K562 (cell line): ENCODE measurements around the gene ZNF775. TPM values are rescaled to one million over a fixed set of nuclear protein-coding genes. Genes with fewer than 3 reads are reported as not detected.

Source experiments
- DDX20 ChIP-seq: fragments of 450-650 bp; IDR thresholded peaks from 2 replicates; pipeline ENCODE4 v1.6.1; 2016; ENCODE audit warnings: missing genetic modification characterization, low read depth, mild to moderate bottlenecking, missing compliant biosample characterization, moderate library complexity
- GABPA ChIP-seq: fragments of 200-800 bp; sonication (Bioruptor generic); conservative IDR thresholded peaks from 2 replicates; pipeline ENCODE4 v1.6.1; 2016; ENCODE audit warnings: low read depth, missing genetic modification characterization, missing compliant biosample characterization
- IRF9 ChIP-seq: fragments of 450-650 bp; IDR thresholded peaks from 2 replicates; pipeline ENCODE4 v1.6.1; 2016; ENCODE audit warnings: missing biosample characterization, missing genetic modification characterization
- NR1H2 ChIP-seq: sonication (generic); formaldehyde crosslinking; IDR thresholded peaks from 2 replicates; pipeline ENCODE4 v1.4.0; 2020; ENCODE audit warnings: mild to moderate bottlenecking, missing genetic modification reagents
- RBM34 ChIP-seq: fragments of 200-400 bp; formaldehyde crosslinking; IDR thresholded peaks from 2 replicates; pipeline ENCODE4 v1.6.1; 2018; ENCODE audit warnings: low read length, borderline replicate concordance; ENCODE audit not compliant: insufficient read depth
- TCF7L2 ChIP-seq: fragments of 150-350 bp; IDR thresholded peaks from 2 replicates; pipeline ENCODE4 v1.6.1; 2016; ENCODE audit warnings: low read depth, mild to moderate bottlenecking, low read length, moderate library complexity
- TEAD1 ChIP-seq, 2 experiments: fragments of 450-650 bp in 1 of 2; sonication (generic) in 1 of 2; formaldehyde crosslinking; IDR thresholded peaks; 2 replicates each; pipeline versions ENCODE4 v1.4.0 to v1.8.0; 2020 to 2022; ENCODE audit warnings: mild to moderate bottlenecking in 2 of 2, missing genetic modification reagents in 1 of 2
- ZBTB9 ChIP-seq: fragments of 450-650 bp; formaldehyde crosslinking; IDR thresholded peaks from 2 replicates; pipeline ENCODE4 v1.4.0; 2020; ENCODE audit warnings: mild to moderate bottlenecking, moderate library complexity
- ZC3H11A ChIP-seq: IDR thresholded peaks from 2 replicates; pipeline ENCODE4 v1.6.1; 2012; ENCODE audit warnings: low read depth, low read length, improper control_type of control experiment
- ZNF586 ChIP-seq: fragments of 450-650 bp; formaldehyde crosslinking; conservative IDR thresholded peaks from 2 replicates; pipeline ENCODE4 v1.4.0; 2020; ENCODE audit warnings: mild to moderate bottlenecking, moderate library complexity
- polyA plus RNA-seq, 8 experiments: library from polyadenylated mRNA; depleted of rRNA in 4 of 8; stranded (reverse) in 5 of 8; unstranded in 3 of 8; fragments of >200 nt; fragmentation: Nextera tagmentation in 2 of 8; fragmentation: Illumina TruSeq in 1 of 8; extraction: Ambion mirVana in 2 of 8; extraction: Trizol in 1 of 8; gene quantifications; 2 replicates each; pipeline versions ENCODE4 v1.2.1 to v1.2.3, GENCODE V29; 2011 to 2014; ENCODE audit warnings: inconsistent platforms in 1 of 8, missing spikeins in 1 of 8
- total RNA-seq, 7 experiments: library from RNA; depleted of rRNA in 6 of 7; stranded (reverse); fragments of >200 nt in 6 of 7; fragmentation: Illumina TruSeq in 2 of 7; extraction: Trizol in 2 of 7; gene quantifications; 2 replicates each; pipeline versions ENCODE4 v1.2.1 to v1.2.3, GENCODE V29; 2011 to 2021; ENCODE audit warnings: low replicate concordance in 1 of 7
- TF ChIP-seq, protein P1 (sequence below): sonication (generic); formaldehyde crosslinking; IDR thresholded peaks from 2 replicates; pipeline ENCODE4 v1.8.0; 2022; ENCODE audit warnings: mild to moderate bottlenecking, missing genetic modification reagents
- TF ChIP-seq, protein P2 (sequence below): fragments of 250-450 bp; sonication (Bioruptor Pico); IDR thresholded peaks from 2 replicates; pipeline ENCODE4 v1.8.0; 2021; ENCODE audit warnings: borderline replicate concordance, mild to moderate bottlenecking, moderate library complexity; ENCODE audit not compliant: poor library complexity, severe bottlenecking
- TF ChIP-seq, protein P3 (sequence below): fragments of 450-650 bp; formaldehyde crosslinking; IDR thresholded peaks from 2 replicates; pipeline ENCODE4 v1.4.0; 2020; ENCODE audit warnings: mild to moderate bottlenecking, mixed read lengths

The ZNF775 gene
- total and polyA plus RNA-seq, 9 of the 15 experiments (the other 6 are each of a cell fraction or from before 2014, with no cell fraction given): 0.04 to 18.7 (median 4.9) TPM

DNA sequence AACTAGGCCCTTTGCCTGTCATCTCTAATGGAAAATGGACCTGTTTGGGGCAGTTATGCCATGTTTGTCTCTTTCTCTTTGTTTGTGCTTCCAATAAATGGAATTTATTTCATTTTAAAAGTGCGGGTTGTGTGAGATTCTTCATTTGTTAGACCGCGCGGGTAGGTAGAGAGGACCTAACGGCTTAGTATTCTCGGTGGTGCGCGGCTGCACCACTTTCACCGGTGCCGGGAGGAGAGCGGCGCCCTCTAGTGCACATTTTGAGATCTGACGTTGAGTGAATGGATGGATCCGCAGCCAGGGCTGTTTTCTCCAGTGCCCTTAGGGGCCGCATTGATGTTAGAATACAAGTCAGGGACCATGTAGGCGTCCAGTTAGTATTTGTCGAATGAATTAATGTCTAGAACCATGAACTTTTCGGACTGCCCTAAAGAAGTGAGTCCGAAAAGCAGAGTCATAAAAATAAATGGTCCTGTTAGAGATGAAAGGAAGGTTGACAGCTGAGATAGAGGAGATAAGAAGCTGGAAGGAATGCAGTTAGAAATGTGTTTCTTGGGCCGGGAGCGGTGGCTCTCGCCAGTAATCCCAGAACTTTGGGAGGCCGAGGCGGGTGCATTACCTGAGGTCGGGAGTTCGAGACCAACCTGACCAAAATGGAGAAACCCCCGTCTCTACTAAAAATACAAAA is 42.0 kb downstream of the ZNF775 start (continued):
- TF ChIP-seq, protein P1, sequence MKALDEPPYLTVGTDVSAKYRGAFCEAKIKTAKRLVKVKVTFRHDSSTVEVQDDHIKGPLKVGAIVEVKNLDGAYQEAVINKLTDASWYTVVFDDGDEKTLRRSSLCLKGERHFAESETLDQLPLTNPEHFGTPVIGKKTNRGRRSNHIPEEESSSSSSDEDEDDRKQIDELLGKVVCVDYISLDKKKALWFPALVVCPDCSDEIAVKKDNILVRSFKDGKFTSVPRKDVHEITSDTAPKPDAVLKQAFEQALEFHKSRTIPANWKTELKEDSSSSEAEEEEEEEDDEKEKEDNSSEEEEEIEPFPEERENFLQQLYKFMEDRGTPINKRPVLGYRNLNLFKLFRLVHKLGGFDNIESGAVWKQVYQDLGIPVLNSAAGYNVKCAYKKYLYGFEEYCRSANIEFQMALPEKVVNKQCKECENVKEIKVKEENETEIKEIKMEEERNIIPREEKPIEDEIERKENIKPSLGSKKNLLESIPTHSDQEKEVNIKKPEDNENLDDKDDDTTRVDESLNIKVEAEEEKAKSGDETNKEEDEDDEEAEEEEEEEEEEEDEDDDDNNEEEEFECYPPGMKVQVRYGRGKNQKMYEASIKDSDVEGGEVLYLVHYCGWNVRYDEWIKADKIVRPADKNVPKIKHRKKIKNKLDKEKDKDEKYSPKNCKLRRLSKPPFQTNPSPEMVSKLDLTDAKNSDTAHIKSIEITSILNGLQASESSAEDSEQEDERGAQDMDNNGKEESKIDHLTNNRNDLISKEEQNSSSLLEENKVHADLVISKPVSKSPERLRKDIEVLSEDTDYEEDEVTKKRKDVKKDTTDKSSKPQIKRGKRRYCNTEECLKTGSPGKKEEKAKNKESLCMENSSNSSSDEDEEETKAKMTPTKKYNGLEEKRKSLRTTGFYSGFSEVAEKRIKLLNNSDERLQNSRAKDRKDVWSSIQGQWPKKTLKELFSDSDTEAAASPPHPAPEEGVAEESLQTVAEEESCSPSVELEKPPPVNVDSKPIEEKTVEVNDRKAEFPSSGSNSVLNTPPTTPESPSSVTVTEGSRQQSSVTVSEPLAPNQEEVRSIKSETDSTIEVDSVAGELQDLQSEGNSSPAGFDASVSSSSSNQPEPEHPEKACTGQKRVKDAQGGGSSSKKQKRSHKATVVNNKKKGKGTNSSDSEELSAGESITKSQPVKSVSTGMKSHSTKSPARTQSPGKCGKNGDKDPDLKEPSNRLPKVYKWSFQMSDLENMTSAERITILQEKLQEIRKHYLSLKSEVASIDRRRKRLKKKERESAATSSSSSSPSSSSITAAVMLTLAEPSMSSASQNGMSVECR: no peak
- TF ChIP-seq ZNF586 (no peak), RBM34 (no peak), DDX20 (tag) (no peak), ZC3H11A (0 out of 2 replicates have a peak, but pooled peaks have one; percentile 6), ZBTB9 (CRISPR knock-in tag) (no peak), GABPA (tag) (no peak), NR1H2 (CRISPR knock-in tag) (no peak), TCF7L2 (peak; percentile 16; the same call in 1 of the 2 replicates), TEAD1 (CRISPR knock-in tag; IDR thresholded peaks at IDR 0.05) (peak; percentile 50 to 61; a peak in 2 of 4 replicates), IRF9 (no peak)
- TF ChIP-seq, protein P2, sequence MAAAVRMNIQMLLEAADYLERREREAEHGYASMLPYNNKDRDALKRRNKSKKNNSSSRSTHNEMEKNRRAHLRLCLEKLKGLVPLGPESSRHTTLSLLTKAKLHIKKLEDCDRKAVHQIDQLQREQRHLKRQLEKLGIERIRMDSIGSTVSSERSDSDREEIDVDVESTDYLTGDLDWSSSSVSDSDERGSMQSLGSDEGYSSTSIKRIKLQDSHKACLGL: no peak
- TF ChIP-seq, protein P3, sequence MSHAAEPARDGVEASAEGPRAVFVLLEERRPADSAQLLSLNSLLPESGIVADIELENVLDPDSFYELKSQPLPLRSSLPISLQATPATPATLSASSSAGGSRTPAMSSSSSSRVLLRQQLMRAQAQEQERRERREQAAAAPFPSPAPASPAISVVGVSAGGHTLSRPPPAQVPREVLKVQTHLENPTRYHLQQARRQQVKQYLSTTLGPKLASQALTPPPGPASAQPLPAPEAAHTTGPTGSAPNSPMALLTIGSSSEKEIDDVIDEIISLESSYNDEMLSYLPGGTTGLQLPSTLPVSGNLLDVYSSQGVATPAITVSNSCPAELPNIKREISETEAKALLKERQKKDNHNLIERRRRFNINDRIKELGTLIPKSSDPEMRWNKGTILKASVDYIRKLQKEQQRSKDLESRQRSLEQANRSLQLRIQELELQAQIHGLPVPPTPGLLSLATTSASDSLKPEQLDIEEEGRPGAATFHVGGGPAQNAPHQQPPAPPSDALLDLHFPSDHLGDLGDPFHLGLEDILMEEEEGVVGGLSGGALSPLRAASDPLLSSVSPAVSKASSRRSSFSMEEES (CRISPR knock-in tag): no peak
